HG03439 (cell line): Measurements from ENCODE around the gene TMBIM4.
"Not testable (repeated sequence)": the region's sequence is repeated elsewhere in the genome, so short reads cannot be mapped to it uniquely, and the experiment has no call there.

Source experiments
- ATAC-seq: cut with Tn5 transposase; IDR thresholded peaks from one replicate; pipeline ENCODE4 v1.9.1; 2021; ENCODE audit warnings: mild to moderate bottlenecking, moderate library complexity; ENCODE audit not compliant: unreplicated experiment

Gene TMBIM4

GRCh38 chr12:66169221-66170170 lies at the start of gene TMBIM4:
Gene TMBIM4, minus strand, starts transcription at chr12:66169996. Its CDS starts 45 bp downstream, at chr12:66169951.
- ATAC-seq = peak; percentile 92

GRCh38 chr12:66217342-66217917 lies 47.6 kb upstream of the TMBIM4 start:
- no peak for ATAC-seq

GRCh38 chr12:66213011-66213410 lies 43.2 kb upstream of the TMBIM4 start:
- not testable (repeated sequence) for ATAC-seq

GRCh38 chr12:66211573-66211972 lies 41.8 kb upstream of the TMBIM4 start:
- not testable (repeated sequence) for ATAC-seq

- no peak for ATAC-seq
Observed at GRCh38 chr12:66210840-66211239, 41.0 kb upstream of the TMBIM4 start.

- ATAC-seq = no peak
Observed at GRCh38 chr12:66206141-66206540, 36.3 kb upstream of the TMBIM4 start.

GRCh38 chr12:66203820-66204219 lies 34.0 kb upstream of the TMBIM4 start:
- ATAC-seq = no peak

- ATAC-seq = no peak
Observed at GRCh38 chr12:66199831-66200509, 30.2 kb upstream of the TMBIM4 start.

- no peak for ATAC-seq
Observed at GRCh38 chr12:66199141-66199540, 29.3 kb upstream of the TMBIM4 start.

GRCh38 chr12:66197495-66197921 lies 27.7 kb upstream of the TMBIM4 start:
- ATAC-seq = no peak

GRCh38 chr12:66196806-66197205 lies 27.0 kb upstream of the TMBIM4 start:
- peak; percentile 96 for ATAC-seq

GRCh38 chr12:66195242-66195641 lies 25.4 kb upstream of the TMBIM4 start:
- no peak for ATAC-seq

- no peak for ATAC-seq
Observed at GRCh38 chr12:66194122-66194521, 24.3 kb upstream of the TMBIM4 start.

GRCh38 chr12:66191547-66192126 lies 21.8 kb upstream of the TMBIM4 start:
- ATAC-seq = no peak

GRCh38 chr12:66190519-66191370 lies 20.9 kb upstream of the TMBIM4 start:
- no peak for ATAC-seq

- ATAC-seq = no peak
Observed at GRCh38 chr12:66189889-66190288, 20.1 kb upstream of the TMBIM4 start.

GRCh38 chr12:66189486-66189843 lies 19.7 kb upstream of the TMBIM4 start:
- no peak for ATAC-seq

- no peak for ATAC-seq
Observed at GRCh38 chr12:66188584-66189485, 19.0 kb upstream of the TMBIM4 start, which contains the start of gene IRAK3. Gene IRAK3, plus strand, starts transcription at chr12:66189214. Its CDS starts 86 bp downstream, at chr12:66189300.

- no peak for ATAC-seq
Observed at GRCh38 chr12:66187821-66188220, 18.0 kb upstream of the TMBIM4 start.
